Loucy (cell line): ENCODE data around the gene KRTAP4-12.

ENCODE experiments used
- H2AFZ ChIP-seq: fragments of 200-600 bp; sonication (generic); 2 replicates; pipeline ENCODE4 v1.6.0; 2016; ENCODE audit warnings: antibody characterized with exemption, mild to moderate bottlenecking, low read length, moderate library complexity
- H3F3A ChIP-seq: fragments of 200-600 bp; 2 replicates; pipeline ENCODE4 v1.6.0; 2016; ENCODE audit warnings: antibody characterized with exemption, low read depth, mild to moderate bottlenecking
- H3K27me3 ChIP-seq: fragments of 200-600 bp; sonication (generic); 2 replicates; pipeline ENCODE4 v1.6.1; 2014; ENCODE audit warnings: low read length, mild to moderate bottlenecking; ENCODE audit not compliant: insufficient read depth, poor library complexity, severe bottlenecking
- H3K36me3 ChIP-seq: fragments of 200-600 bp; sonication (generic); 2 replicates; pipeline ENCODE4 v1.6.1; 2016; ENCODE audit warnings: low read length; ENCODE audit not compliant: insufficient read depth
- H3K4me1 ChIP-seq: fragments of 200-600 bp; sonication (generic); 2 replicates; pipeline ENCODE4 v1.5.1; 2014; ENCODE audit warnings: low read length, mild to moderate bottlenecking; ENCODE audit not compliant: insufficient read depth, poor library complexity, severe bottlenecking
- H3K4me2 ChIP-seq: fragments of 200-600 bp; sonication (generic); 2 replicates; pipeline ENCODE4 v1.6.0; 2014; ENCODE audit warnings: antibody characterized with exemption, low read length, low read depth, mild to moderate bottlenecking; ENCODE audit not compliant: poor library complexity, severe bottlenecking
- H3K4me3 ChIP-seq: fragments of 200-600 bp; sonication (generic); 2 replicates; pipeline ENCODE4 v1.5.1; 2014; ENCODE audit warnings: low read length, mild to moderate bottlenecking, mixed read lengths; ENCODE audit not compliant: poor library complexity, severe bottlenecking
- H3K79me2 ChIP-seq: fragments of 200-600 bp; sonication (generic); 2 replicates; pipeline ENCODE4 v1.6.1; 2014; ENCODE audit warnings: low read length; ENCODE audit not compliant: insufficient read depth
- H3K9ac ChIP-seq: fragments of 200-600 bp; sonication (generic); 2 replicates; pipeline ENCODE4 v1.6.0; 2014; ENCODE audit warnings: mild to moderate bottlenecking, low read depth, low read length, moderate library complexity; ENCODE audit not compliant: poor library complexity, severe bottlenecking
- H3K9me2 ChIP-seq: fragments of 200-600 bp; sonication (generic); replicated peaks from 2 replicates; pipeline ENCODE4 v1.6.1; 2016; ENCODE audit warnings: low read depth, low read length, mixed read lengths
- H3K9me3 ChIP-seq: fragments of 200-600 bp; sonication (generic); 2 replicates; pipeline ENCODE4 v1.6.1; 2014; ENCODE audit warnings: mild to moderate bottlenecking, antibody characterized with exemption, low read length, low read depth; ENCODE audit not compliant: insufficient read depth
- H4K20me1 ChIP-seq: fragments of 200-600 bp; sonication (generic); 2 replicates; pipeline ENCODE4 v1.6.0; 2014; ENCODE audit warnings: antibody characterized with exemption, low read length, mild to moderate bottlenecking; ENCODE audit not compliant: insufficient read depth, poor library complexity, severe bottlenecking
- EZH2phosphoT487 ChIP-seq: fragments of 200-600 bp; IDR thresholded peaks from 2 replicates; pipeline ENCODE4 v1.6.1; 2018; ENCODE audit warnings: antibody characterized with exemption, mild to moderate bottlenecking, moderate library complexity, borderline replicate concordance
- TF ChIP-seq, protein P1 (sequence below): fragments of 200-600 bp; sonication (generic); conservative IDR thresholded peaks from 2 replicates; pipeline ENCODE4 v1.5.1; 2014; ENCODE audit warnings: mild to moderate bottlenecking, antibody characterized with exemption, low read length

The KRTAP4-12 gene

DNA sequence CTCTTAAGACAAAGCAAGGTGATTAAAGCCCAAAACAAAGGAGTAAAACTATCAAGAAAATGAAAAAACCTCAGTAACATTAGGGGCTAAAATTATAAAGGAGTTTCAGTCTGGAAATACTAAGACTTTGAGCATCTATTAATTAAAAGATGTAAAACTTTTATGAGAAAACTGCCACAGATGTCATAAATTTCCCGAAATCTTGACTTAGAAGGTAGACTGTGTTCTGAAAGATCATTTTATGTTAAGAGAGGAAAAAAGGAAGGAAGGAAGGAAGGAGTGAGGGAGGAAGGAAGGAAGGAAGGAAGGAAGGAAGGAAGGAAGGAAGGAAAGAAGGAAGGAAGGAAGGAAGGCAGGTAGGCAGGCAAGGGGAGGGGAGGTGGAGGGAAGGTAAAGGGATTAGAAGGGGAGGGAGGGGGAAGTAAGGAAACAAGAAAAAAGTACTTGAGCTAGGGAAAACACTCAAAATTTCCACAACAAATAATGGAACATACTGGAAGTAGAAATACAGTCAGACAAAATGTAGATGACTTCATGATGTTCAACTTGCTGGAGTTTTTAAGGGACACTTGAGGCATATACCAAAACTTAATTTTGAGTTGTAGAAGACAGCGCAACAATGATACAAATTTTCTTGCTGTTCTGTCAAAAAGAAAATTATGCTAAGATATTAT lies 23.7 kb upstream of the KRTAP4-12 start:
- peaks cover 4% of the 10 kb centered on the region; the same call in 1 of the 2 replicates for H3K9me3 ChIP-seq
- no peaks in the 10 kb centered on the region for H3K36me3 ChIP-seq
- no peak overlapping the region for H3K9ac ChIP-seq
- H3K27me3 ChIP-seq, result no peaks in the 10 kb centered on the region
- H3K9me2 ChIP-seq, result no peaks in the 10 kb centered on the region
- TF ChIP-seq EZH2phosphoT487, result no peak
- TF ChIP-seq, protein P1, sequence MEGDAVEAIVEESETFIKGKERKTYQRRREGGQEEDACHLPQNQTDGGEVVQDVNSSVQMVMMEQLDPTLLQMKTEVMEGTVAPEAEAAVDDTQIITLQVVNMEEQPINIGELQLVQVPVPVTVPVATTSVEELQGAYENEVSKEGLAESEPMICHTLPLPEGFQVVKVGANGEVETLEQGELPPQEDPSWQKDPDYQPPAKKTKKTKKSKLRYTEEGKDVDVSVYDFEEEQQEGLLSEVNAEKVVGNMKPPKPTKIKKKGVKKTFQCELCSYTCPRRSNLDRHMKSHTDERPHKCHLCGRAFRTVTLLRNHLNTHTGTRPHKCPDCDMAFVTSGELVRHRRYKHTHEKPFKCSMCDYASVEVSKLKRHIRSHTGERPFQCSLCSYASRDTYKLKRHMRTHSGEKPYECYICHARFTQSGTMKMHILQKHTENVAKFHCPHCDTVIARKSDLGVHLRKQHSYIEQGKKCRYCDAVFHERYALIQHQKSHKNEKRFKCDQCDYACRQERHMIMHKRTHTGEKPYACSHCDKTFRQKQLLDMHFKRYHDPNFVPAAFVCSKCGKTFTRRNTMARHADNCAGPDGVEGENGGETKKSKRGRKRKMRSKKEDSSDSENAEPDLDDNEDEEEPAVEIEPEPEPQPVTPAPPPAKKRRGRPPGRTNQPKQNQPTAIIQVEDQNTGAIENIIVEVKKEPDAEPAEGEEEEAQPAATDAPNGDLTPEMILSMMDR, result no peak
- H3K4me1 ChIP-seq, result peaks cover 4% of the 10 kb centered on the region
- no peaks in the 10 kb centered on the region for H4K20me1 ChIP-seq
- H3F3A ChIP-seq, result no peaks in the 10 kb centered on the region
- H3K79me2 ChIP-seq, result no peaks in the 10 kb centered on the region
- H3K4me2 ChIP-seq, result no peak overlapping the region
- no peak overlapping the region for H2AFZ ChIP-seq
- no peak overlapping the region for H3K4me3 ChIP-seq

DNA sequence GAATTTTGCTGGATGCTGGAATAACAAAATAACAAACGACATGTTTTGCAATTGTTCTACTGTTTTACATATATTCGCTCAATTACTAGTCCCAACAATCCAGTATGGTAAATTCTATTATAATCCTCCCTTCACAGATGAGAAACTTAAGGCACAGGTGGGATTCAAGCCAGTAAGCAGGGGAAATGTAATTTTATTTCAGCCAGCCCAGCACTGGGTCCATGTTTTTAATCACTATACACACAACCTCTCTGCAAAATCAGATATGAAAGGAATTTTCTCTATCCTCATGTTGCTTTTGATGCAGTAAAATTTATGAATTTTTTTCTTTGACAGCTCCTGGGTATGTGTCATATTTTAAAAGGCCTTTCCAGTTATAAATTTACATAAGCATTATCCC lies 21.3 kb upstream of the KRTAP4-12 start:
- Histone ChIP-seq H2AFZ (no peak overlapping the region), H3K79me2 (no peaks in the 10 kb centered on the region), H4K20me1 (no peaks in the 10 kb centered on the region), H3K9me3 (peaks cover 8% of the 10 kb centered on the region; the same call in 1 of the 2 replicates), H3K36me3 (no peaks in the 10 kb centered on the region), H3K9ac (no peak overlapping the region), H3K4me3 (no peak overlapping the region), H3K27me3 (no peaks in the 10 kb centered on the region), H3K9me2 (no peaks in the 10 kb centered on the region), H3K4me1 (peaks cover 4% of the 10 kb centered on the region), H3F3A (no peaks in the 10 kb centered on the region), H3K4me2 (no peak overlapping the region)
- TF ChIP-seq EZH2phosphoT487, result no peak
- TF ChIP-seq, protein P1, result no peak

DNA sequence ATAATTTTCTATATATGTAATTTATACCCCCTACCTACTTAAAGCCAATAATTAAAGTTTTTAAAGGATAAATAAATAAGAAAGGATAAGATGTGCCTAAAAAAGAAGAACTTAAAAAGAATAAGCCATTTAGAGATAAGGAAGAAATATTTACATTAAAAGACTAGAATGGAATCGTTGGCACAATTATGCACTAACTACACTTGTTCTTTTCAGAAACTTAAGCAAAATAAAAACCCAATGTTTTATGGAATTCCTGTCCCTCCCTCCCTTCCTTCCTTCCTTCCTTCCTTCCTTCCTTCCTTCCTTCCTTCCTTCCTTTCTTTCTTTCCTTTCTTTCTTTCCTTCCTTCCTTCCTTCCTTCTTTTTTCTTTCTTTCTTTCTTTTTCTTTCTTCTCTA lies 20.9 kb upstream of the KRTAP4-12 start:
- Histone ChIP-seq H3K9ac (no peak overlapping the region), H4K20me1 (no peaks in the 10 kb centered on the region), H2AFZ (no peak overlapping the region), H3K36me3 (no peaks in the 10 kb centered on the region), H3K4me2 (no peak overlapping the region), H3K4me1 (peaks cover 4% of the 10 kb centered on the region), H3F3A (no peaks in the 10 kb centered on the region), H3K9me3 (peaks cover 9% of the 10 kb centered on the region; the same call in 1 of the 2 replicates), H3K4me3 (no peak overlapping the region), H3K9me2 (no peaks in the 10 kb centered on the region), H3K79me2 (no peaks in the 10 kb centered on the region), H3K27me3 (no peaks in the 10 kb centered on the region)
- TF ChIP-seq, protein P1, result no peak
- TF ChIP-seq EZH2phosphoT487, result no peak
